A549 (cell line): ENCODE results near the gene BTBD7. TPM values are rescaled to one million over a fixed set of nuclear protein-coding genes. Genes with fewer than 3 reads are reported as not detected.

Source experiments
- ATAC-seq, 2 experiments: fragments of 200-7000 bp in 1 of 2; fragments of >200 bp in 1 of 2; cut with Nextera tagmentation in 1 of 2; cut with Tn5 transposase in 1 of 2; 3 replicates each; pipeline versions ENCODE4 v1.8.0 to v1.9.1; 2018 to 2020; ENCODE audit warnings: mild to moderate bottlenecking in 1 of 2, moderate library complexity in 1 of 2
- CTCF ChIA-PET: fragments of 300-600 bp; sonication (Branson Sonifier 250); formaldehyde crosslinking; extraction: SDS; loops from one replicate; lab custom pipeline; 2021; ENCODE audit warnings: antibody characterized with exemption, inconsistent platforms; lab: Yijun Ruan, JAX
- POLR2A ChIA-PET: fragments of 350-600 bp; formaldehyde crosslinking; extraction: SDS; loops from one replicate; lab custom pipeline; 2021; ENCODE audit warnings: antibody characterized with exemption, inconsistent platforms; lab: Yijun Ruan, JAX
- DNase-seq, 2 experiments: peaks; one replicate each; pipeline versions ENCODE4 v3.0.0 to v3.0.0-alpha.2; 2011 to 2016; ENCODE audit warnings: low read depth in 1 of 2, low spot score in 1 of 2
- FAIRE-seq: peaks from 2 replicates; lab custom pipeline; 2011; peaks lifted over from hg19 to GRCh38; lab: Jason Lieb, UNC
- H3K27ac ChIP-seq, 2 experiments: fragments of >200 bp; sonication (Bioruptor Twin); formaldehyde crosslinking; 3 replicates each; pipeline ENCODE4 v1.5.1; 2016 to 2017
- H3K4me1 ChIP-seq: fragments of >200 bp; sonication (Bioruptor Twin); formaldehyde crosslinking; 3 replicates; pipeline ENCODE4 v1.6.1; 2016
- H3K4me2 ChIP-seq: fragments of >200 bp; sonication (Bioruptor Twin); formaldehyde crosslinking; 3 replicates; pipeline ENCODE4 v1.6.1; 2016
- H3K4me3 ChIP-seq: fragments of >200 bp; sonication (Bioruptor Twin); formaldehyde crosslinking; 3 replicates; pipeline ENCODE4 v1.5.1; 2016
- H3K9me3 ChIP-seq: fragments of >200 bp; sonication (Bioruptor Twin); formaldehyde crosslinking; 3 replicates; pipeline ENCODE4 v1.6.1; 2016
- ATOH8 ChIP-seq: fragments of 250-450 bp; sonication (Bioruptor Pico); IDR thresholded peaks from 2 replicates; pipeline ENCODE4 v1.5.0; 2020; ENCODE audit warnings: low read depth, mild to moderate bottlenecking, moderate library complexity
- CHD2 ChIP-seq: fragments of 150-350 bp; IDR thresholded peaks from 2 replicates; pipeline ENCODE4 v1.6.1; 2014; ENCODE audit warnings: low read length; ENCODE audit not compliant: partially characterized antibody
- EHF ChIP-seq: fragments of 250-450 bp; sonication (Bioruptor Pico); IDR thresholded peaks from 2 replicates; pipeline ENCODE4 v1.5.0; 2020; ENCODE audit warnings: mild to moderate bottlenecking
- EHMT2 ChIP-seq: fragments of 200-600 bp; sonication (generic); IDR thresholded peaks from 2 replicates; pipeline ENCODE4 v1.6.1; 2016; ENCODE audit warnings: antibody characterized with exemption, low read depth, mild to moderate bottlenecking, moderate library complexity
- EP300 ChIP-seq, 2 experiments: fragments of >200 bp; sonication (Bioruptor Twin); formaldehyde crosslinking; IDR thresholded peaks; 2 replicates in 1 of 2; 3 replicates in 1 of 2; pipeline ENCODE4 v1.6.1; 2016 to 2017
- FOSB ChIP-seq: fragments of 250-450 bp; sonication (Bioruptor Pico); IDR thresholded peaks from 2 replicates; pipeline ENCODE4 v1.5.0; 2020; ENCODE audit warnings: mild to moderate bottlenecking, moderate library complexity
- FOSL2 ChIP-seq, 2 experiments: fragments of 450-650 bp in 1 of 2; fragments of >200 bp in 1 of 2; sonication (Bioruptor Twin) in 1 of 2; formaldehyde crosslinking; IDR thresholded peaks; 2 replicates each; pipeline versions ENCODE4 v1.5.0 to v1.6.1; 2016 to 2020; ENCODE audit warnings: mild to moderate bottlenecking in 1 of 2, moderate library complexity in 1 of 2
- FOXS1 ChIP-seq: fragments of 250-450 bp; sonication (Bioruptor Pico); IDR thresholded peaks from 2 replicates; pipeline ENCODE4 v1.5.0; 2020; ENCODE audit warnings: mild to moderate bottlenecking, moderate library complexity
- HOXA7 ChIP-seq: fragments of 250-450 bp; sonication (Bioruptor Pico); IDR thresholded peaks from 2 replicates; pipeline ENCODE4 v1.5.0; 2020; ENCODE audit warnings: mild to moderate bottlenecking, moderate library complexity
- JUN ChIP-seq, 2 experiments: fragments of >200 bp; sonication (Bioruptor Twin); formaldehyde crosslinking; IDR thresholded peaks; 2 replicates in 1 of 2; 3 replicates in 1 of 2; pipeline ENCODE4 v1.6.1; 2016 to 2017
- KDM5A ChIP-seq: fragments of 200-600 bp; sonication (generic); IDR thresholded peaks from 2 replicates; pipeline ENCODE4 v1.6.1; 2016; ENCODE audit warnings: antibody characterized with exemption, mild to moderate bottlenecking
- MAFK ChIP-seq: fragments of 450-650 bp; IDR thresholded peaks from 2 replicates; pipeline ENCODE4 v1.6.1; 2014; ENCODE audit not compliant: partially characterized antibody
- MYC ChIP-seq: IDR thresholded peaks from 2 replicates; pipeline ENCODE4 v1.6.1; 2012; ENCODE audit warnings: mild to moderate bottlenecking, inconsistent platforms, low read length, improper control_type of control experiment, borderline replicate concordance
- NFE2L2 ChIP-seq: fragments of 150-350 bp; conservative IDR thresholded peaks from 2 replicates; pipeline ENCODE4 v1.6.1; 2014; ENCODE audit warnings: low read length
- NPAS2 ChIP-seq: fragments of 250-450 bp; sonication (Bioruptor Pico); IDR thresholded peaks from 2 replicates; pipeline ENCODE4 v1.8.0; 2022; ENCODE audit warnings: mild to moderate bottlenecking, moderate library complexity, borderline replicate concordance
- NR3C1 ChIP-seq: fragments of >200 bp; sonication (Bioruptor Twin); formaldehyde crosslinking; IDR thresholded peaks from 3 replicates; pipeline ENCODE4 v1.6.1; 2017
- PHF8 ChIP-seq: fragments of 200-600 bp; sonication (generic); IDR thresholded peaks from 2 replicates; pipeline ENCODE4 v1.6.1; 2016; ENCODE audit warnings: low read depth, mild to moderate bottlenecking, antibody characterized with exemption, moderate library complexity, borderline replicate concordance
- POLR2A ChIP-seq: IDR thresholded peaks from 2 replicates; pipeline ENCODE4 v1.6.1; 2012; ENCODE audit warnings: mild to moderate bottlenecking, low read length
- RCOR1 ChIP-seq: fragments of 150-350 bp; IDR thresholded peaks from 2 replicates; pipeline ENCODE4 v1.6.1; 2014; ENCODE audit warnings: antibody characterized with exemption, low read length, low read depth
- RNF2 ChIP-seq: fragments of 200-600 bp; sonication (generic); IDR thresholded peaks from 2 replicates; pipeline ENCODE4 v1.6.1; 2016; ENCODE audit warnings: low read depth, mild to moderate bottlenecking, antibody characterized with exemption, moderate library complexity, borderline replicate concordance
- ZC3H11A ChIP-seq: fragments of 450-650 bp; IDR thresholded peaks from 2 replicates; pipeline ENCODE4 v1.6.1; 2014; ENCODE audit warnings: antibody characterized with exemption, mild to moderate bottlenecking
- ZSCAN20 ChIP-seq: fragments of 250-450 bp; sonication (Bioruptor Pico); IDR thresholded peaks from 2 replicates; pipeline ENCODE4 v1.8.0; 2022; ENCODE audit warnings: mild to moderate bottlenecking, moderate library complexity
- WGBS: methylation state at CpG from one replicate; pipeline ENCODE4 v1.1.6; 2017; ENCODE audit errors: missing lambda C conversion rate; 5-methylcytosine and 5-hydroxymethylcytosine counted together
- polyA plus RNA-seq, 4 experiments: library from polyadenylated mRNA; depleted of rRNA in 3 of 4; stranded (reverse); fragments of >200 nt; fragmentation: RNase III in 1 of 4; extraction: RNeasy Plus Mini Kit Qiagen cat#74134 plus additional on column Dnase treatment in 1 of 4; gene quantifications; 2 replicates in 3 of 4; 3 replicates in 1 of 4; pipeline ENCODE4 v1.2.3, GENCODE V29; 2011 to 2017
- TF ChIP-seq, protein P1 (sequence below): fragments of >200 bp; sonication (Bioruptor Twin); formaldehyde crosslinking; IDR thresholded peaks from 3 replicates; pipeline ENCODE4 v1.6.1; 2016
- TF ChIP-seq, protein P2 (sequence below): fragments of 200-600 bp; sonication (generic); IDR thresholded peaks from 2 replicates; pipeline ENCODE4 v1.6.1; 2016; ENCODE audit warnings: antibody characterized with exemption, mild to moderate bottlenecking, moderate library complexity

BTBD7 gene
- polyA plus RNA-seq, 2 of the 4 experiments (the other 2 are of a cell fraction) = 11.1 to 17.4 TPM

DNA sequence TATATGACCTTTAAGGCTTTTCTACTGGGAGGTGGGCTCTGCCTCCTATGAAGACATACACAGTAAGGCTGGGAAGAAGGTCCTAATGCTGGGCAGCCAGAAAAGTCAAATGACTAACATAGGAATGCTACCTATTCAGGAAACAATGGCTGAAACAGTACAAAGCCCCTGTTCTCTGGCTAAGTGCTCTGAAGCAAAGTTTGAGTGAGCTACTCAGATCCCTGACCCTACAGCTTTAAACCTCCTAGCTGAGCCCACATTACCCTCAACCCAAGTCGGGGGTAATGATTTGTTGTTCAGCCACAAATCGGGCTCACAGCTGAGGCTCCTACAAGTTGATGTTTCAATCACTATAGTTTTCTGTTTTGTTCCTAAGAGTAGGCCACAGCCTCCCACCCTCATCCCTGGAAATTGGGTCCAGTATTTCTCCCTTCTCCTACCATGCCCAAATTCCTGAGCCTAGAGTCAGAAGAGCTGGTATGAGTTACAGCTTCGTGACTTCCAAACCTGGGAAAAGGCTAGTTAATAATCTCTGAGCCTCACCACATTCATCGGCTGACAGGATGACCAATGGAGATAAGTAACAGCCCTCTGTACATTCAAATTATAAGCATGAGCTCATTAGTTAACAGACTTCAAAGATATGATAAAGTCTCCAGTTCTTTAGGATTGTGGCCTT, 46.5 kb downstream of the BTBD7 start (continued):
- TF ChIP-seq FOSB = no peak
- TF ChIP-seq NR3C1 = no peak
- no peak for TF ChIP-seq HOXA7 (CRISPR knock-in tag)

DNA sequence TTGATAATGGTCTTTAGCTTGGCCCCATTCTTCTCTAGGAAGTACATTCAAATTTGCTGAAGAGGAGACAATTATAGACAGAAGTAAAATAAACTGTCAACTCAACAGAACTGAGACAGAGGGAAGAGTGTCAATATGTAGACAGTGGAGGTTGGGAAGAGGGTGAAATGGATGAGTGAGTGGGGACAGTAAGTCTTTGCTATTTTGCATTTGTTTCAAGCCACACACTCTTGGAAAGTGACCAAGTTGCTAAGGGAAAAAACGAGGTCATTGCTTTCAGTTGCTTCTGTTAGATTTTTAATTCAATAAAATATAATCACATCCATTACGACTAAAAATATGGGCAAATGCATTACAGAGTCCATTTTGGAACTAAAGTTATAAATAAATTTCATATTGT, 47.8 kb downstream of the BTBD7 start:
- H3K27ac ChIP-seq = no peak overlapping the region
- FAIRE-seq (no peak), ATAC-seq (no peak), DNase-seq (no peak)
- H3K4me2 ChIP-seq = no peak overlapping the region
- ChIA-PET POLR2A (no interaction called here), CTCF (interaction anchor here (1.3 to 1.6 kb wide), 2 partner anchors 9 to 77 kb away, joined by 3 to 5 read pairs; no protein-coding TSS in a partner anchor)
- H3K4me1 ChIP-seq = peaks cover 11% of the 10 kb centered on the region
- WGBS = 62% methylated on average over 2 of the region's 2 CpGs
- no peaks in the 10 kb centered on the region for H3K9me3 ChIP-seq
- no peak overlapping the region for H3K4me3 ChIP-seq
- TF ChIP-seq MAFK = peak; percentile 36
- TF ChIP-seq, protein P1, sequence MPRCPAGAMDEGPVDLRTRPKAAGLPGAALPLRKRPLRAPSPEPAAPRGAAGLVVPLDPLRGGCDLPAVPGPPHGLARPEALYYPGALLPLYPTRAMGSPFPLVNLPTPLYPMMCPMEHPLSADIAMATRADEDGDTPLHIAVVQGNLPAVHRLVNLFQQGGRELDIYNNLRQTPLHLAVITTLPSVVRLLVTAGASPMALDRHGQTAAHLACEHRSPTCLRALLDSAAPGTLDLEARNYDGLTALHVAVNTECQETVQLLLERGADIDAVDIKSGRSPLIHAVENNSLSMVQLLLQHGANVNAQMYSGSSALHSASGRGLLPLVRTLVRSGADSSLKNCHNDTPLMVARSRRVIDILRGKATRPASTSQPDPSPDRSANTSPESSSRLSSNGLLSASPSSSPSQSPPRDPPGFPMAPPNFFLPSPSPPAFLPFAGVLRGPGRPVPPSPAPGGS = no peak
- TF ChIP-seq FOXS1 = no peak
- TF ChIP-seq, all 56 proteins: peak for 1

- Histone ChIP-seq H3K27ac (no peak overlapping the region), H3K4me3 (no peak overlapping the region), H3K4me2 (no peak overlapping the region), H3K4me1 (peaks cover 8% of the 10 kb centered on the region), H3K9me3 (no peaks in the 10 kb centered on the region)
- FAIRE-seq (no peak), ATAC-seq (no peak), DNase-seq (no peak)
- no peak for TF ChIP-seq RCOR1
- TF ChIP-seq FOXS1 = no peak
- TF ChIP-seq ZC3H11A = no peak
- TF ChIP-seq RNF2 = no peak
- TF ChIP-seq PHF8 = no peak
- no peak for TF ChIP-seq EHMT2
- no peak for TF ChIP-seq JUN (IDR thresholded peaks at IDR 0.05)
- no peak for TF ChIP-seq CHD2
- TF ChIP-seq, protein P2, sequence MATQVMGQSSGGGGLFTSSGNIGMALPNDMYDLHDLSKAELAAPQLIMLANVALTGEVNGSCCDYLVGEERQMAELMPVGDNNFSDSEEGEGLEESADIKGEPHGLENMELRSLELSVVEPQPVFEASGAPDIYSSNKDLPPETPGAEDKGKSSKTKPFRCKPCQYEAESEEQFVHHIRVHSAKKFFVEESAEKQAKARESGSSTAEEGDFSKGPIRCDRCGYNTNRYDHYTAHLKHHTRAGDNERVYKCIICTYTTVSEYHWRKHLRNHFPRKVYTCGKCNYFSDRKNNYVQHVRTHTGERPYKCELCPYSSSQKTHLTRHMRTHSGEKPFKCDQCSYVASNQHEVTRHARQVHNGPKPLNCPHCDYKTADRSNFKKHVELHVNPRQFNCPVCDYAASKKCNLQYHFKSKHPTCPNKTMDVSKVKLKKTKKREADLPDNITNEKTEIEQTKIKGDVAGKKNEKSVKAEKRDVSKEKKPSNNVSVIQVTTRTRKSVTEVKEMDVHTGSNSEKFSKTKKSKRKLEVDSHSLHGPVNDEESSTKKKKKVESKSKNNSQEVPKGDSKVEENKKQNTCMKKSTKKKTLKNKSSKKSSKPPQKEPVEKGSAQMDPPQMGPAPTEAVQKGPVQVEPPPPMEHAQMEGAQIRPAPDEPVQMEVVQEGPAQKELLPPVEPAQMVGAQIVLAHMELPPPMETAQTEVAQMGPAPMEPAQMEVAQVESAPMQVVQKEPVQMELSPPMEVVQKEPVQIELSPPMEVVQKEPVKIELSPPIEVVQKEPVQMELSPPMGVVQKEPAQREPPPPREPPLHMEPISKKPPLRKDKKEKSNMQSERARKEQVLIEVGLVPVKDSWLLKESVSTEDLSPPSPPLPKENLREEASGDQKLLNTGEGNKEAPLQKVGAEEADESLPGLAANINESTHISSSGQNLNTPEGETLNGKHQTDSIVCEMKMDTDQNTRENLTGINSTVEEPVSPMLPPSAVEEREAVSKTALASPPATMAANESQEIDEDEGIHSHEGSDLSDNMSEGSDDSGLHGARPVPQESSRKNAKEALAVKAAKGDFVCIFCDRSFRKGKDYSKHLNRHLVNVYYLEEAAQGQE = no peak
- no peak for TF ChIP-seq MYC
- TF ChIP-seq FOSL2 (IDR thresholded peaks at IDR 0.05) = no peak
- TF ChIP-seq FOSL2 (CRISPR knock-in tag; IDR thresholded peaks at IDR 0.05) = no peak
- no peak for TF ChIP-seq ZSCAN20 (CRISPR knock-in tag)
- no peak for TF ChIP-seq EP300 (IDR thresholded peaks at IDR 0.05)
- no peak for TF ChIP-seq ATOH8 (CRISPR knock-in tag)
- no peak for TF ChIP-seq POLR2A
- no peak for TF ChIP-seq NPAS2 (CRISPR knock-in tag)
- TF ChIP-seq NFE2L2 = no peak
- no peak for TF ChIP-seq KDM5A
- no peak for TF ChIP-seq FOSB
- TF ChIP-seq EHF = no peak
- 88% methylated on average over 1 of the region's 1 CpG for WGBS
- POLR2A ChIA-PET = no interaction called here
- CTCF ChIA-PET = interaction anchor here (0.8 kb wide), 1 partner anchor 10 kb away, joined by 3 read pairs; no protein-coding TSS in a partner anchor
Observed at GRCh38 chr14:93281937-93282336, 50.9 kb downstream of the BTBD7 start.
